ENCODE results near the gene WNT7A. TPM values are rescaled to one million over a fixed set of nuclear protein-coding genes. Genes with fewer than 3 reads are reported as not detected.

WNT7A gene
- total and polyA plus RNA-seq, 2 experiments from 2014 or later = not detected

DNA sequence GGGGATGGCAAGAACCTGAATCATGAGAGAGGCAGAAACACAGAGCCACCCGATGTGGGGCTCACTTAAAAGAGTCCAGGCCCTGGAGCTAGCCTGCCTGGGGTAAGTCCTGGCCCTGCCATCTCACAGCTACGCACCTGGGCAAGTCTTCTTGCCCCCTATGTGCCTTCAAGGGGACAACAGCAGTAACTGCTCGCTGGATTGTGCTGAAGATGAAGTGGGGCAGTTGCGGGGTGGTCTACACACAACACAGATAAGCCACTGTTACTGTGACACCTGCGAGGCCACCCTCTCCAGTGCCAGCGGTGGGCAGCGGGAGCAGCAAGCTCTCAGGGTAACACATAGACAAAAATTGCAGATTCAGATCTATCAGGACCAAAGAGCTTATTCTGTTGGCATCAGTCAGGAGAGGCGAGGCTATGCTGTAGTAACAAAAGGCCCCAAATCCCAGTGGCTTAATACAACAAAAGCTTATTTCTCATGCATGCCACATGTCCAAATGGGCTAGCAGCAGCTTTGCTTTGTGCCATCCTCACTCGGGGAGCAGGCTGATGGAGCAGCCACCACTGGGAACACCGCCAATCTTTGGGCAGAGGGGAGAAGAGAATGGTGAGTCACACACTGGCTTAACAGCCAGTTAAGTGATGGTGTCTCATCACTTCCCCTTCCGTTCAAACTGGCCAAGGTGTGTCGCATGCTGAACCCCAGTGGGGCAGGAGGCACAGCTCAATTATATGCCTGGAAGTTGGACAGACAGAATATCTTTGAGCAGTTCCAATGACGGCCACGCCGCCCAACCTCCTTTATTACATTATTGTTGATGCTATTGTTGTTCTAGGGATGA, 78.3 kb downstream of the WNT7A start:
- Histone ChIP-seq H3K27me3 (no peaks in the 10 kb centered on the region), H3K36me3 (no peaks in the 10 kb centered on the region), H3K9me3 (ENCODE audit: low read depth) (no peaks in the 10 kb centered on the region), H3K4me3 (no peak overlapping the region), H3K4me1 (ENCODE audit: low read depth) (no peaks in the 10 kb centered on the region), H3K27ac (no peak overlapping the region)
- no peak for DNase-seq (ENCODE audit: low read depth in 1 of 2, low spot score in 1 of 2)
- TF ChIP-seq, protein P1, sequence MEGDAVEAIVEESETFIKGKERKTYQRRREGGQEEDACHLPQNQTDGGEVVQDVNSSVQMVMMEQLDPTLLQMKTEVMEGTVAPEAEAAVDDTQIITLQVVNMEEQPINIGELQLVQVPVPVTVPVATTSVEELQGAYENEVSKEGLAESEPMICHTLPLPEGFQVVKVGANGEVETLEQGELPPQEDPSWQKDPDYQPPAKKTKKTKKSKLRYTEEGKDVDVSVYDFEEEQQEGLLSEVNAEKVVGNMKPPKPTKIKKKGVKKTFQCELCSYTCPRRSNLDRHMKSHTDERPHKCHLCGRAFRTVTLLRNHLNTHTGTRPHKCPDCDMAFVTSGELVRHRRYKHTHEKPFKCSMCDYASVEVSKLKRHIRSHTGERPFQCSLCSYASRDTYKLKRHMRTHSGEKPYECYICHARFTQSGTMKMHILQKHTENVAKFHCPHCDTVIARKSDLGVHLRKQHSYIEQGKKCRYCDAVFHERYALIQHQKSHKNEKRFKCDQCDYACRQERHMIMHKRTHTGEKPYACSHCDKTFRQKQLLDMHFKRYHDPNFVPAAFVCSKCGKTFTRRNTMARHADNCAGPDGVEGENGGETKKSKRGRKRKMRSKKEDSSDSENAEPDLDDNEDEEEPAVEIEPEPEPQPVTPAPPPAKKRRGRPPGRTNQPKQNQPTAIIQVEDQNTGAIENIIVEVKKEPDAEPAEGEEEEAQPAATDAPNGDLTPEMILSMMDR (IDR thresholded peaks at IDR 0.05; ENCODE audit: low read depth, low read length) = no peak

DNA sequence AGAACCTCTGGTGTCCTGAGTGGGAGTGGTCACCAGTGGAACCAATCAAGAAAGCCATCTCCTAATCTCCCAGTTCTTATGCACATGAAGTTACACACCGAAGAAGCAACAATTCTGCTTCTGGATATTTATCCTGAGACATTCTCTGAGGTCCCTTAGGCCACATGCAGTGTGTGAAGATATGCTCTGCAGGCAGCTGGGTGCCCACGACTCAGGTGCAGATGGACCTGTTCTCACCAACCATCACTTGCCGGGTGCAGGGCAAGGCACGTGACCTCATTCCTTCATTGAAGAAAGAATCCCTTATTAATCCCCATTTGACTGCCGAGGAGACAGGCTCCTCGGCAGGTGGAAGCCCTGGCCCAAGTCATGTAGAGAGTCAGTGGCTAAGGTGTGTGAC, 79.8 kb downstream of the WNT7A start:
- no peak for DNase-seq (ENCODE audit: low read depth in 1 of 2, low spot score in 1 of 2)
- Histone ChIP-seq H3K36me3 (no peaks in the 10 kb centered on the region), H3K4me3 (no peak overlapping the region), H3K27ac (no peak overlapping the region), H3K27me3 (no peaks in the 10 kb centered on the region), H3K4me1 (ENCODE audit: low read depth) (no peaks in the 10 kb centered on the region), H3K9me3 (ENCODE audit: low read depth) (no peaks in the 10 kb centered on the region)
- TF ChIP-seq, protein P1 (IDR thresholded peaks at IDR 0.05; ENCODE audit: low read depth, low read length) = no peak

DNA sequence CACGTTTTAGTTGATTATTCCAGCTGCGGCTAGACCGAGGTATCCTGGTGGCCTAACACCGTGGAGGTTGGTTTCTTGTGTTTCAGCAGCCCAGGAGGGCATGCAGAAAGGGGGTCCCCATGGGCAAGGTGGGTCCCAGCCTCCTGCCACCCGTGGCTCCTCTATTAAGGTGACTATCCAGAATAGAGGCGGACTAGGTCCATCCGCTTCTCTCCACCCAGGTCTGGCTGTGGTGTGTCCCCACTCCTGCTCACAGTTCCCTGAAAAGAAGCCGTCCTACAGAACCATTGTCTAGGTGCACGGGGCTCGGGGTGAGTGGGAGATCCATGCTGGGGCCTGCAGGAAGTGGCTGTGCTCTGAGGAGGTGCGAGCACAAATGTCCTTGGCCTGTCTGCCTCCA, 81.5 kb downstream of the WNT7A start:
- DNase-seq (ENCODE audit: low read depth in 1 of 2, low spot score in 1 of 2) = no peak
- H3K4me3 ChIP-seq = no peak overlapping the region
- TF ChIP-seq, protein P1 (IDR thresholded peaks at IDR 0.05; ENCODE audit: low read depth, low read length) = no peak
- no peak overlapping the region for H3K27ac ChIP-seq
- no peaks in the 10 kb centered on the region for H3K4me1 ChIP-seq (ENCODE audit: low read depth)
- no peaks in the 10 kb centered on the region for H3K36me3 ChIP-seq
- no peaks in the 10 kb centered on the region for H3K9me3 ChIP-seq (ENCODE audit: low read depth)
- no peaks in the 10 kb centered on the region for H3K27me3 ChIP-seq

DNA sequence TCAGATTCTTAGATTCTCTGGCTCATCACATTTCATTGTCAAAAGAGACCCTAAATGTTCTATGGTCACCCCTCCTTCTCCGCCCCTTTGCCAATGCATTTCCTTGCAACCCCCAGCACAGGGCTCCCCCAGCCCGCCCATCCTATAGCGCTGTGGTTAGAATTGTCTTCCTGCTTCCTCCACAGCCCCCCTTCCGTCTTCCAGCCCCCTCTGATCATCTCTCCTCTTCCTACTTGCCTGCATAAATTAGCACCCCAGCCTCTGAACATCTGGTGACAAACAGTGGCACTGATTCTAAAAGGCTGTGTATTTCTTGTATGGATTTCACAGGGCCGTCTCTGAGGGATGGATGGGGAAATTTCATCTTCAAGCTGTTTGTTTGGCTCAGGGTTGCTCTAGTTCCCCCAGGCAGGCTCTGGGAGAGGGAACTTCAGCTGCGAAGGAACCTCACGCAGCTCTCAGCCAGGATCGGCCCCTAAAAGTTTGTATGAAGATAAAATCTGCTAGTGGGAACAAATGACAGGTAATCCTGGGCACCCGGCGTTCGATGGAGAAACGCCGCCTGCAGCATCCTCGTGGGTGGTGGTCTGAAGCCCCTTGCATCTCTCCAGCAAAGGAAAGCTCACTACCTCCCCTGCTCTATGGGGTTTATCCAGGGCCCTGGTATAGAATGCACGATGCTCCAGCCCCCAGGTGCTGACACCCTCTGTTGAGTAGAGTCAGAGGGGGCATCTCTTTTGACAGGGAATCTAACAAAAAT, 83.0 kb downstream of the WNT7A start:
- DNase-seq (ENCODE audit: low read depth in 1 of 2, low spot score in 1 of 2) = no peak
- no peaks in the 10 kb centered on the region for H3K4me1 ChIP-seq (ENCODE audit: low read depth)
- H3K36me3 ChIP-seq = no peaks in the 10 kb centered on the region
- TF ChIP-seq, protein P1 (IDR thresholded peaks at IDR 0.05; ENCODE audit: low read depth, low read length) = no peak
- H3K27ac ChIP-seq = no peak overlapping the region
- H3K9me3 ChIP-seq (ENCODE audit: low read depth) = no peaks in the 10 kb centered on the region
- no peak overlapping the region for H3K4me3 ChIP-seq
- no peaks in the 10 kb centered on the region for H3K27me3 ChIP-seq

DNA sequence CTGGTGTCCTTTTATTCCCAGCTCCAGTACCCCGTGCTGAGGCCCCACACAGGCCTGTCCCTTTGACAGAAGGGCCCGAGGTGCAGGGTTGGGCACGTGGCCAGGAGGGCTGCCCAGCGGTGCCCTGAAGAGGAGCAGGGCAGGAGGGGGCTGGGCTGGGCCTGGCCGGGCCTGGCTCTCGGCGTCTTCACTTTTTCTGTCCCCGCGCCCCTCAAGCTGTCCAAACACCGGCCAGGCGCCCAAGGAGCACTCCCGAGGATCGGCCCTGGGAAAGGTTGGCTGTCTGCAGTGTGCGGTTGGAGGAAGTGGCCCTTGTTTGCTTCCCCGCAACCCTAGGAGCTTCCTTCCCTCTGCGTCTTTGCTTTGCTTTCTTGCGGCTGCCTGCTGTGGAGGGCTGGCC, 84.1 kb downstream of the WNT7A start:
- H3K27me3 ChIP-seq = no peaks in the 10 kb centered on the region
- H3K9me3 ChIP-seq (ENCODE audit: low read depth) = no peaks in the 10 kb centered on the region
- H3K27ac ChIP-seq = no peak overlapping the region
- no peaks in the 10 kb centered on the region for H3K4me1 ChIP-seq (ENCODE audit: low read depth)
- no peaks in the 10 kb centered on the region for H3K36me3 ChIP-seq
- no peak overlapping the region for H3K4me3 ChIP-seq
- no peak for DNase-seq (ENCODE audit: low read depth in 1 of 2, low spot score in 1 of 2)
- TF ChIP-seq, protein P1 (IDR thresholded peaks at IDR 0.05; ENCODE audit: low read depth, low read length) = no peak
